PC-3 (cell line): ENCODE results near the gene TDRD7. TPM values are rescaled to one million over a fixed set of nuclear protein-coding genes. Genes with fewer than 3 reads are reported as not detected.

Experiments
- ATAC-seq: fragments of 200-7000 bp; cut with Tn5 transposase; 2 replicates; pipeline ENCODE4 v1.9.1; 2020; ENCODE audit warnings: mild to moderate bottlenecking, moderate library complexity
- BruUV-seq: library from RNA; stranded (reverse); fragments of 400-500 nt; replicated peaks from 2 replicates; lab custom pipeline; 2021; lab: Mats Ljungman, UMichigan
- CTCF ChIA-PET: fragments of 300-600 bp; sonication (Branson Sonifier 250); formaldehyde crosslinking; loops from one replicate; lab custom pipeline; 2022; ENCODE audit warnings: antibody characterized with exemption; lab: Charles Lee
- POLR2A ChIA-PET: fragments of 300-600 bp; sonication (Branson Sonifier 250); formaldehyde crosslinking; loops from one replicate; lab custom pipeline; 2022; ENCODE audit warnings: antibody characterized with exemption; ENCODE audit not compliant: unreplicated experiment; lab: Charles Lee
- DNase-seq: peaks from one replicate; pipeline ENCODE4 v3.0.0-alpha.2; 2015
- H2AFZ ChIP-seq: fragments of 300-600 bp; sonication (generic); 2 replicates; pipeline ENCODE4 v1.6.0; 2016; ENCODE audit warnings: antibody characterized with exemption, low read length
- H3F3A ChIP-seq: fragments of 300-600 bp; sonication (generic); one replicate; pipeline ENCODE4 v1.6.0; 2017; ENCODE audit warnings: antibody characterized with exemption, low read length, control low read depth, mild to moderate bottlenecking; ENCODE audit not compliant: unreplicated experiment
- H3K27ac ChIP-seq: fragments of 300-600 bp; sonication (generic); 2 replicates; pipeline ENCODE4 v1.5.1; 2016; ENCODE audit warnings: mild to moderate bottlenecking, low read length
- H3K27me3 ChIP-seq: fragments of 300-600 bp; sonication (generic); 2 replicates; pipeline ENCODE4 v1.6.1; 2016; ENCODE audit warnings: low read length, mixed read lengths
- H3K36me3 ChIP-seq: fragments of 300-600 bp; sonication (generic); 2 replicates; pipeline ENCODE4 v1.6.1; 2016; ENCODE audit warnings: low read depth, mixed run types, low read length, mixed read lengths
- H3K4me1 ChIP-seq: fragments of 300-600 bp; sonication (generic); 2 replicates; pipeline ENCODE4 v1.5.1; 2016; ENCODE audit warnings: low read length; ENCODE audit not compliant: insufficient read depth
- H3K4me2 ChIP-seq: fragments of 300-600 bp; sonication (generic); 2 replicates; pipeline ENCODE4 v1.6.0; 2016; ENCODE audit warnings: low read length
- H3K4me3 ChIP-seq: fragments of 300-600 bp; sonication (generic); 2 replicates; pipeline ENCODE4 v1.5.1; 2016; ENCODE audit warnings: mild to moderate bottlenecking, low read length, mixed read lengths
- H3K79me2 ChIP-seq: fragments of 300-600 bp; sonication (generic); 2 replicates; pipeline ENCODE4 v1.6.1; 2017; ENCODE audit warnings: low read length, mixed read lengths
- H3K9ac ChIP-seq: fragments of 300-600 bp; sonication (generic); 2 replicates; pipeline ENCODE4 v1.6.0; 2016; ENCODE audit warnings: mild to moderate bottlenecking, low read length
- H3K9me2 ChIP-seq: fragments of 300-600 bp; sonication (generic); replicated peaks from 2 replicates; pipeline ENCODE4 v1.6.1; 2016; ENCODE audit warnings: mixed run types, low read length, mixed read lengths
- H3K9me3 ChIP-seq: fragments of 300-600 bp; sonication (generic); 2 replicates; pipeline ENCODE4 v1.6.1; 2016; ENCODE audit warnings: low read length, mixed read lengths
- H4K20me1 ChIP-seq: fragments of 300-600 bp; sonication (generic); 2 replicates; pipeline ENCODE4 v1.6.1; 2016; ENCODE audit warnings: low read length, mixed read lengths
- CTCF ChIP-seq: fragments of 300-600 bp; sonication (generic); conservative IDR thresholded peaks from 2 replicates; pipeline ENCODE4 v1.5.1; 2017; ENCODE audit warnings: antibody characterized with exemption, low read depth, mild to moderate bottlenecking, low read length
- EZH2 ChIP-seq: fragments of 300-600 bp; sonication (generic); IDR thresholded peaks from one replicate; pipeline ENCODE4 v1.6.1; 2017; ENCODE audit warnings: antibody characterized with exemption, mild to moderate bottlenecking, low read length; ENCODE audit not compliant: unreplicated experiment
- EZH2phosphoT487 ChIP-seq: fragments of 300-600 bp; sonication (generic); IDR thresholded peaks from 2 replicates; pipeline ENCODE4 v1.6.1; 2018; ENCODE audit warnings: mild to moderate bottlenecking, antibody characterized with exemption, low read length, borderline replicate concordance
- intact Hi-C: fragments of 100-400 bp; cut with micrococcal nuclease; formaldehyde crosslinking; loops from 2 replicates; pipeline ENCODE4 v1.9.0; 2023
- total RNA-seq: library from RNA; depleted of rRNA; stranded (reverse); fragments of >200 nt; gene quantifications from 2 replicates; pipeline ENCODE4 v1.2.3, GENCODE V29; 2014

TDRD7 gene
- total RNA-seq, 1 experiment from 2014 or later = 4.2 TPM

GRCh38 chr9:97368964-97369363 is 42.9 kb upstream of the TDRD7 start:
- H3F3A ChIP-seq = no peaks in the 10 kb centered on the region
- POLR2A ChIA-PET = no interaction called here
- no peaks in the 10 kb centered on the region for H3K9me3 ChIP-seq
- no peak overlapping the region for H3K27ac ChIP-seq
- TF ChIP-seq EZH2 (no peak), EZH2phosphoT487 (no peak), CTCF (no peak)
- CTCF ChIA-PET = no interaction called here
- no peaks in the 10 kb centered on the region for H3K79me2 ChIP-seq
- intact Hi-C loops = no loop called here
- no peak overlapping the region for H2AFZ ChIP-seq
- no peaks in the 10 kb centered on the region for H3K36me3 ChIP-seq
- no peaks in the 10 kb centered on the region for H3K27me3 ChIP-seq
- no peak for DNase-seq
- no TSS peak for BruUV-seq
- no peaks in the 10 kb centered on the region for H4K20me1 ChIP-seq
- no peaks in the 10 kb centered on the region for H3K4me1 ChIP-seq
- no peak overlapping the region for H3K9ac ChIP-seq
- no peak overlapping the region for H3K4me3 ChIP-seq
- H3K9me2 ChIP-seq = no peaks in the 10 kb centered on the region
- no peak for ATAC-seq
- H3K4me2 ChIP-seq = no peak overlapping the region

DNA sequence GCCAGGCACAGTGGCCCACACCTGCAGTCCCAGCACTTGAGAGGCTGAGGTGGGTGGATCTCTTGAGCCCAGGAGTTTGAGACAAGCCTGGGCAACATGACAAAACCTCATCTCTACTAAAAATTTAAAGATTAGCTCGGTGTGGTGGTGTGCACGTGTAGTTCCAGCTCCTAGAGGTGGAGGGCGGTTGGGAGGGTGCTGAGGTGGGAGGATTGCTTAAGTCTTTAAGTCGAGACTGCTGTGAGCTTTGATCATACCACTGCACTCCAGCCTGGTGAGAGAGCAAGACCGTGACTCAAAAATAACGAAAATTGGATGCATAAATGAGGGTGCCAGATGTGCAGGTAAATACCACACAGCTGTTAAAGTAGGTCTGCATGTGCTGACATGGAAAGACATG is 39.3 kb upstream of the TDRD7 start:
- Histone ChIP-seq H3K4me1 (no peaks in the 10 kb centered on the region), H4K20me1 (no peaks in the 10 kb centered on the region), H3K27ac (no peak overlapping the region), H3K9ac (no peak overlapping the region), H3K9me3 (no peaks in the 10 kb centered on the region), H2AFZ (no peak overlapping the region), H3K9me2 (no peaks in the 10 kb centered on the region), H3K36me3 (no peaks in the 10 kb centered on the region), H3K4me2 (no peak overlapping the region), H3K27me3 (no peaks in the 10 kb centered on the region), H3F3A (no peaks in the 10 kb centered on the region), H3K4me3 (no peak overlapping the region), H3K79me2 (no peaks in the 10 kb centered on the region)
- DNase-seq (no peak), ATAC-seq (no peak)
- intact Hi-C loops = no loop called here
- BruUV-seq = no TSS peak
- CTCF ChIA-PET = no interaction called here
- POLR2A ChIA-PET = no interaction called here
- TF ChIP-seq CTCF (no peak), EZH2 (no peak), EZH2phosphoT487 (no peak)

- Histone ChIP-seq H3K27ac (no peak overlapping the region), H3K9me2 (no peaks in the 10 kb centered on the region), H4K20me1 (no peaks in the 10 kb centered on the region), H3K4me2 (no peak overlapping the region), H3K9ac (no peak overlapping the region), H3K4me1 (no peaks in the 10 kb centered on the region), H3F3A (no peaks in the 10 kb centered on the region), H3K4me3 (no peak overlapping the region), H3K9me3 (no peaks in the 10 kb centered on the region), H3K27me3 (no peaks in the 10 kb centered on the region), H2AFZ (no peak overlapping the region), H3K79me2 (no peaks in the 10 kb centered on the region), H3K36me3 (no peaks in the 10 kb centered on the region)
- TF ChIP-seq EZH2 (no peak), EZH2phosphoT487 (no peak), CTCF (no peak)
- ChIA-PET POLR2A (no interaction called here), CTCF (no interaction called here)
- DNase-seq (no peak), ATAC-seq (no peak)
- no TSS peak for BruUV-seq
- intact Hi-C loops = no loop called here
These were observed 38.6 kb upstream of the TDRD7 start for GRCh38 chr9:97373331-97373730.
